ENCODE data around the gene GPN3. TPM values are rescaled to one million over a fixed set of nuclear protein-coding genes. Genes with fewer than 3 reads are reported as not detected.

GPN3 gene
- total and polyA plus RNA-seq, 10 of the 15 experiments (the other 5 are each of a cell fraction or from before 2014, with no cell fraction given): 27.1 to 117 (median 53.5) TPM

GRCh38 chr12:110458756-110459155 is 9.3 kb downstream of the GPN3 start (continued):
- TF ChIP-seq USF2 (IDR thresholded peaks at IDR 0.05; ENCODE audit: borderline replicate concordance, low read depth, low read length): no peak
- no peak for TF ChIP-seq FOXM1 (IDR thresholded peaks at IDR 0.05; ENCODE audit: low read depth, low read length)
- no peak for TF ChIP-seq KDM1A (IDR thresholded peaks at IDR 0.05; ENCODE audit: borderline replicate concordance)
- TF ChIP-seq, protein P1, sequence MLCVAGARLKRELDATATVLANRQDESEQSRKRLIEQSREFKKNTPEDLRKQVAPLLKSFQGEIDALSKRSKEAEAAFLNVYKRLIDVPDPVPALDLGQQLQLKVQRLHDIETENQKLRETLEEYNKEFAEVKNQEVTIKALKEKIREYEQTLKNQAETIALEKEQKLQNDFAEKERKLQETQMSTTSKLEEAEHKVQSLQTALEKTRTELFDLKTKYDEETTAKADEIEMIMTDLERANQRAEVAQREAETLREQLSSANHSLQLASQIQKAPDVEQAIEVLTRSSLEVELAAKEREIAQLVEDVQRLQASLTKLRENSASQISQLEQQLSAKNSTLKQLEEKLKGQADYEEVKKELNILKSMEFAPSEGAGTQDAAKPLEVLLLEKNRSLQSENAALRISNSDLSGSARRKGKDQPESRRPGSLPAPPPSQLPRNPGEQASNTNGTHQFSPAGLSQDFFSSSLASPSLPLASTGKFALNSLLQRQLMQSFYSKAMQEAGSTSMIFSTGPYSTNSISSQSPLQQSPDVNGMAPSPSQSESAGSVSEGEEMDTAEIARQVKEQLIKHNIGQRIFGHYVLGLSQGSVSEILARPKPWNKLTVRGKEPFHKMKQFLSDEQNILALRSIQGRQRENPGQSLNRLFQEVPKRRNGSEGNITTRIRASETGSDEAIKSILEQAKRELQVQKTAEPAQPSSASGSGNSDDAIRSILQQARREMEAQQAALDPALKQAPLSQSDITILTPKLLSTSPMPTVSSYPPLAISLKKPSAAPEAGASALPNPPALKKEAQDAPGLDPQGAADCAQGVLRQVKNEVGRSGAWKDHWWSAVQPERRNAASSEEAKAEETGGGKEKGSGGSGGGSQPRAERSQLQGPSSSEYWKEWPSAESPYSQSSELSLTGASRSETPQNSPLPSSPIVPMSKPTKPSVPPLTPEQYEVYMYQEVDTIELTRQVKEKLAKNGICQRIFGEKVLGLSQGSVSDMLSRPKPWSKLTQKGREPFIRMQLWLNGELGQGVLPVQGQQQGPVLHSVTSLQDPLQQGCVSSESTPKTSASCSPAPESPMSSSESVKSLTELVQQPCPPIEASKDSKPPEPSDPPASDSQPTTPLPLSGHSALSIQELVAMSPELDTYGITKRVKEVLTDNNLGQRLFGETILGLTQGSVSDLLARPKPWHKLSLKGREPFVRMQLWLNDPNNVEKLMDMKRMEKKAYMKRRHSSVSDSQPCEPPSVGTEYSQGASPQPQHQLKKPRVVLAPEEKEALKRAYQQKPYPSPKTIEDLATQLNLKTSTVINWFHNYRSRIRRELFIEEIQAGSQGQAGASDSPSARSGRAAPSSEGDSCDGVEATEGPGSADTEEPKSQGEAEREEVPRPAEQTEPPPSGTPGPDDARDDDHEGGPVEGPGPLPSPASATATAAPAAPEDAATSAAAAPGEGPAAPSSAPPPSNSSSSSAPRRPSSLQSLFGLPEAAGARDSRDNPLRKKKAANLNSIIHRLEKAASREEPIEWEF (IDR thresholded peaks at IDR 0.05; ENCODE audit: insufficient replicate concordance, low read depth, low read length): no peak
- no peak for TF ChIP-seq CTCF (IDR thresholded peaks at IDR 0.05 in 2 of 3, conservative IDR thresholded peaks at IDR 0.05 in 1 of 3; ENCODE audit: control insufficient read depth in 2 of 3, extremely low read depth in 1 of 3, insufficient read depth in 1 of 3, low read depth in 3 of 3, low read length in 3 of 3)
